Measurements from ENCODE around the gene CLBA1. TPM values are rescaled to one million over a fixed set of nuclear protein-coding genes. Genes with fewer than 3 reads are reported as not detected.

CLBA1 gene
- total and polyA plus RNA-seq, 4 donors: 12.3 to 22.3 (median 13.8) TPM

GRCh38 chr14:104989951-104990303 lies 4.3 kb downstream of the CLBA1 start:
- DNase-seq (no peak), ATAC-seq (ENCODE audit: insufficient read depth, low FRiP score) (no peak)
- WGBS, 2 donors: 93 to 95% methylated on average over 7 of the region's 7 CpGs
- TF ChIP-seq CTCF (IDR thresholded peaks at IDR 0.05; ENCODE audit: control extremely low read depth, extremely low read depth): no peak
- H3K9ac ChIP-seq (ENCODE audit: insufficient read depth in 1 of 2, low read length in 2 of 2): no peak overlapping the region
- H3K27me3 ChIP-seq (ENCODE audit: control insufficient read depth in 3 of 3, insufficient read depth in 3 of 3, low read length in 2 of 3): no peaks in the 10 kb centered on the region
- peaks cover 0 to 9% (median 3%) of the 10 kb centered on the region in 5 donors for H3K4me1 ChIP-seq (ENCODE audit: control insufficient read depth in 5 of 5, insufficient read depth in 5 of 5, low read length in 5 of 5)
- H3K4me3 ChIP-seq: no peak overlapping the region
- H3K36me3 ChIP-seq (ENCODE audit: control insufficient read depth in 4 of 4, insufficient read depth in 4 of 4, low read length in 4 of 4): peaks cover 0 to 13% (median 3%) of the 10 kb centered on the region in 4 donors
- no peak overlapping the region for H3K27ac ChIP-seq (ENCODE audit: low read depth in 1 of 2, low read length in 1 of 2)
- peaks cover 0 to 3% (median 0%) of the 10 kb centered on the region in 4 donors for H3K9me3 ChIP-seq (ENCODE audit: control insufficient read depth in 4 of 4, insufficient read depth in 3 of 4, low read length in 3 of 4)

GRCh38 chr14:104991896-104992230 lies 6.3 kb downstream of the CLBA1 start:
- Histone ChIP-seq H3K27ac (ENCODE audit: low read depth in 1 of 2, low read length in 1 of 2) (no peak overlapping the region), H3K36me3 (ENCODE audit: control insufficient read depth in 4 of 4, insufficient read depth in 4 of 4, low read length in 4 of 4) (peaks cover 0 to 17% (median 4%) of the 10 kb centered on the region in 4 donors), H3K9me3 (ENCODE audit: control insufficient read depth in 4 of 4, insufficient read depth in 3 of 4, low read length in 3 of 4) (peaks cover 0 to 3% (median 0%) of the 10 kb centered on the region in 4 donors), H3K27me3 (ENCODE audit: control insufficient read depth in 3 of 3, insufficient read depth in 3 of 3, low read length in 2 of 3) (no peaks in the 10 kb centered on the region), H3K4me3 (no peak overlapping the region), H3K4me1 (ENCODE audit: control insufficient read depth in 5 of 5, insufficient read depth in 5 of 5, low read length in 5 of 5) (peaks cover 0 to 1% (median 0%) of the 10 kb centered on the region in 5 donors), H3K9ac (ENCODE audit: insufficient read depth in 1 of 2, low read length in 2 of 2) (no peak overlapping the region)
- 99% methylated on average over 30 to 34 of the region's 34 CpGs for WGBS, 2 donors
- ATAC-seq (ENCODE audit: insufficient read depth, low FRiP score) (no peak), DNase-seq (no peak)
- no peak for TF ChIP-seq CTCF (IDR thresholded peaks at IDR 0.05; ENCODE audit: control extremely low read depth, extremely low read depth)

GRCh38 chr14:104992501-104992900 lies 6.9 kb downstream of the CLBA1 start:
- Histone ChIP-seq H3K4me1 (ENCODE audit: control insufficient read depth in 5 of 5, insufficient read depth in 5 of 5, low read length in 5 of 5) (no peaks in the 10 kb centered on the region), H3K27ac (ENCODE audit: low read depth in 1 of 2, low read length in 1 of 2) (no peak overlapping the region), H3K4me3 (no peak overlapping the region), H3K9ac (ENCODE audit: insufficient read depth in 1 of 2, low read length in 2 of 2) (no peak overlapping the region), H3K9me3 (ENCODE audit: control insufficient read depth in 4 of 4, insufficient read depth in 3 of 4, low read length in 3 of 4) (peaks cover 0 to 3% (median 0%) of the 10 kb centered on the region in 4 donors), H3K27me3 (ENCODE audit: control insufficient read depth in 3 of 3, insufficient read depth in 3 of 3, low read length in 2 of 3) (no peaks in the 10 kb centered on the region), H3K36me3 (ENCODE audit: control insufficient read depth in 4 of 4, insufficient read depth in 4 of 4, low read length in 4 of 4) (peaks cover 0 to 17% (median 4%) of the 10 kb centered on the region in 4 donors)
- no peak for TF ChIP-seq CTCF (IDR thresholded peaks at IDR 0.05; ENCODE audit: control extremely low read depth, extremely low read depth)
- WGBS, 2 donors: 93 to 98% methylated on average over 11 of the region's 11 CpGs
- no peak for DNase-seq
- no peak for ATAC-seq (ENCODE audit: insufficient read depth, low FRiP score)

GRCh38 chr14:104993306-104993705 lies 7.7 kb downstream of the CLBA1 start:
- no peak overlapping the region for H3K4me3 ChIP-seq
- 94 to 96% methylated on average over 12 of the region's 12 CpGs for WGBS, 2 donors
- no peaks in the 10 kb centered on the region for H3K27me3 ChIP-seq (ENCODE audit: control insufficient read depth in 3 of 3, insufficient read depth in 3 of 3, low read length in 2 of 3)
- ATAC-seq (ENCODE audit: insufficient read depth, low FRiP score): no peak
- no peaks in the 10 kb centered on the region for H3K4me1 ChIP-seq (ENCODE audit: control insufficient read depth in 5 of 5, insufficient read depth in 5 of 5, low read length in 5 of 5)
- H3K27ac ChIP-seq (ENCODE audit: low read depth in 1 of 2, low read length in 1 of 2): no peak overlapping the region
- peaks cover 0 to 17% (median 4%) of the 10 kb centered on the region in 4 donors for H3K36me3 ChIP-seq (ENCODE audit: control insufficient read depth in 4 of 4, insufficient read depth in 4 of 4, low read length in 4 of 4)
- TF ChIP-seq CTCF (IDR thresholded peaks at IDR 0.05; ENCODE audit: control extremely low read depth, extremely low read depth): no peak
- no peak for DNase-seq
- peaks cover 0 to 3% (median 0%) of the 10 kb centered on the region in 4 donors for H3K9me3 ChIP-seq (ENCODE audit: control insufficient read depth in 4 of 4, insufficient read depth in 3 of 4, low read length in 3 of 4)
- no peak overlapping the region for H3K9ac ChIP-seq (ENCODE audit: insufficient read depth in 1 of 2, low read length in 2 of 2)
